GM10248 (cell line): ENCODE measurements around the gene ZBTB7C.

ENCODE experiments used
- CTCF ChIA-PET: fragments of 300-600 bp; sonication (Branson Sonifier 250); formaldehyde crosslinking; extraction: SDS; loops from one replicate; lab custom pipeline; 2021; ENCODE audit warnings: antibody characterized with exemption; lab: Yijun Ruan, JAX
- POLR2A ChIA-PET: fragments of 350-650 bp; sonication (Branson Sonifier 250); formaldehyde crosslinking; extraction: SDS; loops from one replicate; lab custom pipeline; 2020; ENCODE audit warnings: antibody characterized with exemption; lab: Yijun Ruan, JAX
- DNase-seq: peaks from one replicate; pipeline ENCODE4 v3.0.0; 2012; ENCODE audit errors: extremely low spot score
- TF ChIP-seq, protein P1 (sequence below): IDR thresholded peaks from 2 replicates; pipeline ENCODE4 v1.5.1; 2012; ENCODE audit warnings: mild to moderate bottlenecking, low read depth; ENCODE audit errors: extremely low read depth, missing control alignments, control extremely low read depth

The ZBTB7C gene

GRCh38 chr18:48361801-48362200 lies 47.4 kb downstream of the ZBTB7C start:
- DNase-seq = no peak
- TF ChIP-seq, protein P1, sequence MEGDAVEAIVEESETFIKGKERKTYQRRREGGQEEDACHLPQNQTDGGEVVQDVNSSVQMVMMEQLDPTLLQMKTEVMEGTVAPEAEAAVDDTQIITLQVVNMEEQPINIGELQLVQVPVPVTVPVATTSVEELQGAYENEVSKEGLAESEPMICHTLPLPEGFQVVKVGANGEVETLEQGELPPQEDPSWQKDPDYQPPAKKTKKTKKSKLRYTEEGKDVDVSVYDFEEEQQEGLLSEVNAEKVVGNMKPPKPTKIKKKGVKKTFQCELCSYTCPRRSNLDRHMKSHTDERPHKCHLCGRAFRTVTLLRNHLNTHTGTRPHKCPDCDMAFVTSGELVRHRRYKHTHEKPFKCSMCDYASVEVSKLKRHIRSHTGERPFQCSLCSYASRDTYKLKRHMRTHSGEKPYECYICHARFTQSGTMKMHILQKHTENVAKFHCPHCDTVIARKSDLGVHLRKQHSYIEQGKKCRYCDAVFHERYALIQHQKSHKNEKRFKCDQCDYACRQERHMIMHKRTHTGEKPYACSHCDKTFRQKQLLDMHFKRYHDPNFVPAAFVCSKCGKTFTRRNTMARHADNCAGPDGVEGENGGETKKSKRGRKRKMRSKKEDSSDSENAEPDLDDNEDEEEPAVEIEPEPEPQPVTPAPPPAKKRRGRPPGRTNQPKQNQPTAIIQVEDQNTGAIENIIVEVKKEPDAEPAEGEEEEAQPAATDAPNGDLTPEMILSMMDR = no peak
- ChIA-PET CTCF (no interaction called here), POLR2A (no interaction called here)

- no peak for DNase-seq
- CTCF ChIA-PET = no interaction called here
- POLR2A ChIA-PET = no interaction called here
- TF ChIP-seq, protein P1 = no peak
These were observed 48.7 kb downstream of the ZBTB7C start for GRCh38 chr18:48360376-48361021.

- TF ChIP-seq, protein P1 = no peak
- ChIA-PET POLR2A (no interaction called here), CTCF (no interaction called here)
- no peak for DNase-seq
These were observed 49.6 kb downstream of the ZBTB7C start for GRCh38 chr18:48359626-48360025.

DNA sequence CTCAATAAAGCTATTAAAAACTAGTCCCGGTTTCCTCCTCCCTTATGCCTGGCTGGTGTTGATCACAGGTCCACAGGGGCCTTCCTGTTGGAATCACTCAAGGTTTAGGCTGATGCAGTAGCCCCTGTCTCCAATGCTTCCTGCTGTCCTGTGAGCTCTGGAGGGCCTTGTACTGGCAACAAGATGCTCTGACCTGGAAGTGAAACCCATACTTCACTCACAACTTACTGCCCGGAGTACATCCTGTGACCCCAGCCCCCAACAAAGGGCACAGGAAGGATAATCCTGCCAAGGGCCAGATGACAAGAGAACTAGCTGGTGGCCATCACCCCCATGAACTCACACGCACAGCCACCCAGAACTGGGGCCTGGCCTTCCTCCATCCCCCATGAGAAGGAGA lies 50.3 kb downstream of the ZBTB7C start:
- DNase-seq = no peak
- POLR2A ChIA-PET = no interaction called here
- CTCF ChIA-PET = interaction anchor here (2.4 kb wide), 1 partner anchor 9 kb away, joined by 4 read pairs; no protein-coding TSS in a partner anchor
- TF ChIP-seq, protein P1 = no peak

DNA sequence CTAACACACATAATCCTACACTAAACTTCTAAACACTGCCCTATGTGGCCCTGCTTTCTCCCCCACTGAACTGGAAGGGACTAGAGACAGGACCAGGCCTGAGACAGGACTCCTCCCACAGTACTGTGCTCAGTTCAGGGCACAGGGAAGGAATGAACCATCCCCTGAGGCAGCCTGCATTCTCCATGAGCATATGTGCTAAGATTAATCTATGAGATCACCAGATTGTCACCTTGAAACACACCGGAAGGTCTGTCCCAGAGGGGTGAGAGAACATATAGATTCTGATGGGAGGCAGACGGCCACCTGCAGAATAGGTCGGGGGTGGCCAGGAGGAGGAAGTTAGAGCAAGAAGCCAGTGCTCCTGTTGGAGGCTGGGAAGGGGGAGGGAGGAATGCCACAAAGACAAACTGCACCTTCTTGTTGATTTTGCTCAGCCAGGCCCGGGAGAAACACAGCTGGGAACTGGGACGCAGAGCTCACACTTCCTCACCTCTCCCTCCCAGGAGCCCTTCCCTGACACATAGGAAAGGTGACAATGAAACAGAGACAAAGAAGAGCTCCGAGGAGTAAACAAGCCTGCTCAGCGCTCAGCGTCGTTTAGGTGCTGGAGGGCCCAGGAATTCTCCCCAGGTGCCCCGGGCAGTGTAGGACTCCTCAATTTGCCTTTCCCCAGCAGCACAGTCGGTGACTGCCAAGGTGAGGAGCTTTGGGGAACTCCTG lies 52.1 kb downstream of the ZBTB7C start:
- TF ChIP-seq, protein P1 = no peak
- DNase-seq = no peak
- ChIA-PET CTCF (interaction anchor here (2.4 kb wide), 1 partner anchor 8 kb away, joined by 4 read pairs; no protein-coding TSS in a partner anchor), POLR2A (no interaction called here)

DNA sequence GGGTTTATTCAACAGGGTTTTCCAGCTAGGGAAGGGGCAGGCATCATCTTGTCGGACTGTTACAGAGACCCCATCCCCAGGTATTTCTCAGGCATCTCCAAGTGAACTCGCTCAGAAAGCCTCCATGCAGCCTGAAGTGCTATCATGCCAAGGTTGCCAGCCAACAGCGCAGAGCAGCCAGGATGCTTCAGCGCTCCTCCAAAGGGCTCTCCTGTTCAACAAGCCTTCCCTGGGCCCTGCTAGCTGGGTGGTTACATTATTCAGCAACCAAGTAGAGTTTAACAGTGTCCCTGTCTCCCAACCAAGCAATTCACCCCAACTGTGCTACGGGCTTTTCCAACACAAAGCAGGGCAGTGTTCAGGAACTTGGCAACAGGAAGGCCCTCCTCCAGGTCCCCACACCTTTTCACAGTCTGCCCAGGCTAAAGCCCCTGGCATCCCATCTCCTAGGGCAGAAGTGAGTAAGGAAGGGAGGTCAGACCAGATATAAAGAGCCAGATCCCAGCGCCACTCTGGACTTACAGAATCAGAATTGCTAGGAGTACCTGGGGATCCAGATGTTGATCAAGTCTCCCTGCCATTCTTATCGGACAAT lies 52.9 kb downstream of the ZBTB7C start:
- ChIA-PET POLR2A (no interaction called here), CTCF (no interaction called here)
- no peak for DNase-seq
- TF ChIP-seq, protein P1 = no peak
